ENCODE results near the gene RFX5. TPM values are rescaled to one million over a fixed set of nuclear protein-coding genes. Genes with fewer than 3 reads are reported as not detected.

Gene RFX5
- total RNA-seq, 2 donors from 2014 or later = 28.6 to 44.1 TPM

DNA sequence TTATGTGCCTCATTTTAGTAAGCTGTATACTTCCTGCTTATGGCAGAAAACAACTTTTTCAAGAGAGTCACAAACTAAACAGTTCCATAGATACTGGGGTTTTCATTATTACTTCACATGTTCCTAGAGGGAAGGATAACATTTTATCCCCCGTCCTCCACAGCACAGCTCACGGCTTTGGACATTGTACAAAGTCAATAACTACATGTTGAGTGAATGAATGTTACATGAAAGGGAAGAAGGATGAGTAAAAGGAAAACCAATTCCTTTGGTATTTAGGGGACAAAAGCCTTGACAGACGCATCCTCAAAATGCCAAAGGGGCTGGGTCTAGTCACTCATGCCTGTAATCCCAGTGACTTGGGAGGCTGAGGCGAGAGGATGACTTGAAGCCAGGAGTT lies 34.6 kb downstream of the RFX5 start:
- TF ChIP-seq, protein P1, sequence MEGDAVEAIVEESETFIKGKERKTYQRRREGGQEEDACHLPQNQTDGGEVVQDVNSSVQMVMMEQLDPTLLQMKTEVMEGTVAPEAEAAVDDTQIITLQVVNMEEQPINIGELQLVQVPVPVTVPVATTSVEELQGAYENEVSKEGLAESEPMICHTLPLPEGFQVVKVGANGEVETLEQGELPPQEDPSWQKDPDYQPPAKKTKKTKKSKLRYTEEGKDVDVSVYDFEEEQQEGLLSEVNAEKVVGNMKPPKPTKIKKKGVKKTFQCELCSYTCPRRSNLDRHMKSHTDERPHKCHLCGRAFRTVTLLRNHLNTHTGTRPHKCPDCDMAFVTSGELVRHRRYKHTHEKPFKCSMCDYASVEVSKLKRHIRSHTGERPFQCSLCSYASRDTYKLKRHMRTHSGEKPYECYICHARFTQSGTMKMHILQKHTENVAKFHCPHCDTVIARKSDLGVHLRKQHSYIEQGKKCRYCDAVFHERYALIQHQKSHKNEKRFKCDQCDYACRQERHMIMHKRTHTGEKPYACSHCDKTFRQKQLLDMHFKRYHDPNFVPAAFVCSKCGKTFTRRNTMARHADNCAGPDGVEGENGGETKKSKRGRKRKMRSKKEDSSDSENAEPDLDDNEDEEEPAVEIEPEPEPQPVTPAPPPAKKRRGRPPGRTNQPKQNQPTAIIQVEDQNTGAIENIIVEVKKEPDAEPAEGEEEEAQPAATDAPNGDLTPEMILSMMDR (IDR thresholded peaks at IDR 0.05) = no peak
- Histone ChIP-seq H3K36me3 (peaks cover 12% of the 10 kb centered on the region), H3K9ac (ENCODE audit: low read depth in 2 of 2, low read length in 2 of 2) (no peak overlapping the region), H3K27me3 (no peaks in the 10 kb centered on the region), H3K4me3 (no peak overlapping the region), H3K9me3 (no peaks in the 10 kb centered on the region), H3K27ac (peak overlapping the region; percentile 62), H3K4me1 (no peaks in the 10 kb centered on the region)
- DNase-seq = no peak
- intact Hi-C loops (cut with DNase I) = no loop called here

GRCh38 chr1:151311589-151312331 lies 35.3 kb downstream of the RFX5 start:
- intact Hi-C loops (cut with DNase I) = no loop called here
- no peaks in the 10 kb centered on the region for H3K27me3 ChIP-seq
- H3K36me3 ChIP-seq = peaks cover 15% of the 10 kb centered on the region
- H3K4me3 ChIP-seq = no peak overlapping the region
- H3K27ac ChIP-seq = peak overlapping the region; percentile 62
- no peaks in the 10 kb centered on the region for H3K9me3 ChIP-seq
- H3K9ac ChIP-seq (ENCODE audit: low read depth in 2 of 2, low read length in 2 of 2) = no peak overlapping the region
- TF ChIP-seq, protein P1 (IDR thresholded peaks at IDR 0.05) = no peak
- no peaks in the 10 kb centered on the region for H3K4me1 ChIP-seq
- DNase-seq = peak; percentile 61

- TF ChIP-seq, protein P1 (IDR thresholded peaks at IDR 0.05) = no peak
- no peak overlapping the region for H3K9ac ChIP-seq (ENCODE audit: low read depth in 2 of 2, low read length in 2 of 2)
- intact Hi-C loops (cut with DNase I) = no loop called here
- H3K4me3 ChIP-seq = no peak overlapping the region
- H3K4me1 ChIP-seq = no peaks in the 10 kb centered on the region
- H3K9me3 ChIP-seq = no peaks in the 10 kb centered on the region
- H3K27me3 ChIP-seq = no peaks in the 10 kb centered on the region
- DNase-seq = no peak
- peaks cover 19% of the 10 kb centered on the region for H3K36me3 ChIP-seq
- peak overlapping the region; percentile 62 for H3K27ac ChIP-seq
Observed at GRCh38 chr1:151311011-151311410, 36.0 kb downstream of the RFX5 start.

DNA sequence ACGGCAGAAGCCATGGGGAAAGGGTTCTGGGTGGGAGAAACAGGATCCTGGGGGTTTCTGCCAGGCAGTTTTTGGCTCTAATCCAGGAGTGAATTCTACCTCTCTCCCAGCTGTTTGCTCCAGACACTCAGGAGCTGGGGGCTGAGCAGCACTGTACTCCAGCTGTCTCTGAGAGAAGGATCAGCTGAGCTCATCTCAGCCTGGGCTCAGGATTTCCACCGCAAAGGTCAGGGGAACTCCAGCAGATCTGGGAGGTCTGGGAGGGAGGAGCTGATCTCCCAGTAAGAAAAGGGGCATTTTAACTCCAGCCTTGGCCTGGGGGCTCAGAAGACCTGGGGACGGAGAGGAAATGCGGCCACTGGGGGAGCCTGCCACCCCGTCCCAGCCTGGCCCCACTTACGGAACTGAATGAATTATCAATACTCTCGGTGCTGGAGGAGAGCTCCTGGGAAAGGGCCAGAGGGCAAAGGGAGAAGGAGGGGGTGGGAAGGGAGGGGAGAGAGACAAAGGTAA lies 37.2 kb downstream of the RFX5 start:
- no peaks in the 10 kb centered on the region for H3K9me3 ChIP-seq
- no peaks in the 10 kb centered on the region for H3K4me1 ChIP-seq
- no peak overlapping the region for H3K4me3 ChIP-seq
- H3K36me3 ChIP-seq = peaks cover 20% of the 10 kb centered on the region
- intact Hi-C loops (cut with DNase I) = no loop called here
- H3K9ac ChIP-seq (ENCODE audit: low read depth in 2 of 2, low read length in 2 of 2) = no peak overlapping the region
- TF ChIP-seq, protein P1 (IDR thresholded peaks at IDR 0.05) = no peak
- DNase-seq = no peak
- no peaks in the 10 kb centered on the region for H3K27me3 ChIP-seq
- H3K27ac ChIP-seq = no peak overlapping the region

DNA sequence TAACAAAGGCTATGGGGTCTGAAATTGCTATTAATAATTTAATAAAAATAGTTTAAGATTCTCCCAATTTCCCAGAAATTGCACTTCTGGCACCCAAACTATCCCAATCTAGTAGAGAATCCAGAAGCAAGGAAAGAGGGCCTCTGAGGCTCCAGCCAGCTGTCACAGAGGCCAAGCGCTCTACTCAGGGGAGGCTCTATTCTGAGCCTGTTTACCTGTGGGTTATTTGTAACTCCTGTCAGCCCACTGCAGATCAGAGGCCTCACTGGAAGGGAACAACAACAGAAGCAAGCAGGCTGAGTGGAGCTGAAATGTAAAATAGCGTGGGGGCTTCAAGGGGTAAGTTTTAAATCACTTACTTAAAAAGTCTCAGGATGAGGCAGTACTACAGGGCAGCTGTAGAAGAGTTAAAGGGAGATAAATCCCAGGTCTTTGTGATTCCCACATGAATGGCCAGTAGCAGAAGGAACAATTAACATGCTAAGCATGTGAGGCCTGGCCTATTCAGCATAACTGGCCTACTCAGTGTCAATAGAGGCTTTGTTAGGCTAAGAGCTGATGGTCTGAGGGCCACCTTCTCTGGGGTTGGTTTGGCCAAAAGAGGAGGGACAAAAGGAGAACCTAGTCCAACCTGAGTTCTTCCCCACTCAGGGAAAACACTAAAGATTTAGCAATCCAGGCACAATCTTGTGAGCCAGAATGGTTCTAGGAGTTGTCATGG lies 52.1 kb downstream of the RFX5 start:
- no peak for DNase-seq
- peaks cover 41% of the 10 kb centered on the region for H3K36me3 ChIP-seq
- no peaks in the 10 kb centered on the region for H3K27me3 ChIP-seq
- intact Hi-C loops (cut with DNase I) = no loop called here
- TF ChIP-seq, protein P1 (IDR thresholded peaks at IDR 0.05) = no peak
- H3K9ac ChIP-seq (ENCODE audit: low read depth in 2 of 2, low read length in 2 of 2) = no peak overlapping the region
- H3K9me3 ChIP-seq = no peaks in the 10 kb centered on the region
- no peaks in the 10 kb centered on the region for H3K4me1 ChIP-seq
- H3K27ac ChIP-seq = no peak overlapping the region
- no peak overlapping the region for H3K4me3 ChIP-seq

Data from colonic mucosa (tissue), 4 donors.